ENCODE data around the gene HIVEP2. TPM values are rescaled to one million over a fixed set of nuclear protein-coding genes. Genes with fewer than 3 reads are reported as not detected.

Gene HIVEP2
- total RNA-seq, 2 experiments from 2014 or later = 48.4 to 48.6 TPM

DNA sequence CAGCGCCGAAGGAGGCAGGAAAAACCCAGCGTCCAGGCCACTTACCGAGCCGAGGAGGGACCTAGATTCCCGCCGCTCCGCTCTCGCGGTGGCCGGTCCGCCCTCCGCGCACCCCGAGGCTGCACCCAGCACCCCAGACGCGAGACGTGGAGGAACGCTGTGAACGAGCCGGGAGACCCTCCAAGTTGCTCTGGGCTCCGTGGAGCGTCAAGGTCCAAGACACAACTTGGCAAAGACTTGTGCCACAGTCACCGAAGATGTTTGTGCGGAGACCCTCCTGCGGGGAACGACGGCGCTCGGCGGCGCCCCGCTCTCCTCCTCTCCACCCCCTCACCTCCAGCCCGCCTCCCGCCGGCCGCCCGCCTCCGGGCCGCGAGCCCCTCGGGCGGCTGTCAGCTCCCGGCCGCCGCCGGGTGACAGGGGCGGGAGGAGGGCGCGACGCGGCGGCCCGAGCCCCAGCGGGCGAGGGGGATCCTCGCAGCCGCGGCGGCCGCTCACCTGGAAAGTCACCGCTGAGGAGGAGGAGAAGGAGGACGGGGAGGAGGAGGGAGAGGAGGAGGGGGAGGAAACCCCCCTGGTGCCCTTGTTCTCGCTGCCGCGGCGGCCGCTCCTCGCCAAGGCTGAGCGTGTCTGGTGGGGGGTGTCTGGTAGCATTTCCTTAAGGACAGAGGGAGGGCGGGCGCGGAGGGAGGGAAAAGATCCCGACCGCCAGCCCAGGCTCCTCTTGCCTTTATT lies 637 bp upstream of the HIVEP2 start:
- peak overlapping the region; percentile 96 for H3K4me3 Mint-ChIP-seq
- peaks cover 50% of the 10 kb centered on the region for H3K4me1 Mint-ChIP-seq (ENCODE audit: low read depth)
- ChIA-PET CTCF (interaction anchor here (0.6 to 1.9 kb wide), 6 partner anchors 10 to 125 kb away, joined by 3 to 5 read pairs (median 3); no protein-coding TSS in a partner anchor), POLR2A (interaction anchor here (0.6 to 11.2 kb wide), 20 partner anchors 11 to 375 kb away, joined by 3 to 382 read pairs (median 7); partner anchors contain the start of gene AIG1)
- Histone ChIP-seq H3K4me3 (ENCODE audit: low read length) (peak overlapping the region; percentile 94), H3K36me3 (ENCODE audit: insufficient read depth, low read length) (no peaks in the 10 kb centered on the region), H3K4me1 (ENCODE audit: insufficient read depth, low read length) (peaks cover 20% of the 10 kb centered on the region), H3K27me3 (ENCODE audit: control insufficient read depth in 1 of 2, insufficient read depth in 2 of 2, low read length in 2 of 2) (no peaks in the 10 kb centered on the region), H3K9me3 (ENCODE audit: control insufficient read depth in 1 of 2, insufficient read depth in 1 of 2, low read length in 2 of 2) (no peaks in the 10 kb centered on the region), H3K27ac (ENCODE audit: low read depth in 1 of 2, low read length in 2 of 2) (peak overlapping the region; percentile 98 to 100)
- peak overlapping the region; percentile 98 for H3K27ac Mint-ChIP-seq
- DNase-seq (peak; percentile 43 to 90 (median 61)), ATAC-seq (ENCODE audit: poor library complexity) (peak; percentile 3)
- H3K27me3 Mint-ChIP-seq = peaks cover 5% of the 10 kb centered on the region
- no peaks in the 10 kb centered on the region for H3K9me3 Mint-ChIP-seq
- intact Hi-C loops (cut with DNase I, micrococcal nuclease) = loop anchor here (2.0 to 5.0 kb wide), 6 partner anchors 17 to 548 kb away; partner anchors contain the start of gene AIG1 (in 1 of the 2)
- TF ChIP-seq, protein P1, sequence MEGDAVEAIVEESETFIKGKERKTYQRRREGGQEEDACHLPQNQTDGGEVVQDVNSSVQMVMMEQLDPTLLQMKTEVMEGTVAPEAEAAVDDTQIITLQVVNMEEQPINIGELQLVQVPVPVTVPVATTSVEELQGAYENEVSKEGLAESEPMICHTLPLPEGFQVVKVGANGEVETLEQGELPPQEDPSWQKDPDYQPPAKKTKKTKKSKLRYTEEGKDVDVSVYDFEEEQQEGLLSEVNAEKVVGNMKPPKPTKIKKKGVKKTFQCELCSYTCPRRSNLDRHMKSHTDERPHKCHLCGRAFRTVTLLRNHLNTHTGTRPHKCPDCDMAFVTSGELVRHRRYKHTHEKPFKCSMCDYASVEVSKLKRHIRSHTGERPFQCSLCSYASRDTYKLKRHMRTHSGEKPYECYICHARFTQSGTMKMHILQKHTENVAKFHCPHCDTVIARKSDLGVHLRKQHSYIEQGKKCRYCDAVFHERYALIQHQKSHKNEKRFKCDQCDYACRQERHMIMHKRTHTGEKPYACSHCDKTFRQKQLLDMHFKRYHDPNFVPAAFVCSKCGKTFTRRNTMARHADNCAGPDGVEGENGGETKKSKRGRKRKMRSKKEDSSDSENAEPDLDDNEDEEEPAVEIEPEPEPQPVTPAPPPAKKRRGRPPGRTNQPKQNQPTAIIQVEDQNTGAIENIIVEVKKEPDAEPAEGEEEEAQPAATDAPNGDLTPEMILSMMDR (IDR thresholded peaks at IDR 0.05) = no peak
- H3K36me3 Mint-ChIP-seq (ENCODE audit: low read depth) = peaks cover 32% of the 10 kb centered on the region

DNA sequence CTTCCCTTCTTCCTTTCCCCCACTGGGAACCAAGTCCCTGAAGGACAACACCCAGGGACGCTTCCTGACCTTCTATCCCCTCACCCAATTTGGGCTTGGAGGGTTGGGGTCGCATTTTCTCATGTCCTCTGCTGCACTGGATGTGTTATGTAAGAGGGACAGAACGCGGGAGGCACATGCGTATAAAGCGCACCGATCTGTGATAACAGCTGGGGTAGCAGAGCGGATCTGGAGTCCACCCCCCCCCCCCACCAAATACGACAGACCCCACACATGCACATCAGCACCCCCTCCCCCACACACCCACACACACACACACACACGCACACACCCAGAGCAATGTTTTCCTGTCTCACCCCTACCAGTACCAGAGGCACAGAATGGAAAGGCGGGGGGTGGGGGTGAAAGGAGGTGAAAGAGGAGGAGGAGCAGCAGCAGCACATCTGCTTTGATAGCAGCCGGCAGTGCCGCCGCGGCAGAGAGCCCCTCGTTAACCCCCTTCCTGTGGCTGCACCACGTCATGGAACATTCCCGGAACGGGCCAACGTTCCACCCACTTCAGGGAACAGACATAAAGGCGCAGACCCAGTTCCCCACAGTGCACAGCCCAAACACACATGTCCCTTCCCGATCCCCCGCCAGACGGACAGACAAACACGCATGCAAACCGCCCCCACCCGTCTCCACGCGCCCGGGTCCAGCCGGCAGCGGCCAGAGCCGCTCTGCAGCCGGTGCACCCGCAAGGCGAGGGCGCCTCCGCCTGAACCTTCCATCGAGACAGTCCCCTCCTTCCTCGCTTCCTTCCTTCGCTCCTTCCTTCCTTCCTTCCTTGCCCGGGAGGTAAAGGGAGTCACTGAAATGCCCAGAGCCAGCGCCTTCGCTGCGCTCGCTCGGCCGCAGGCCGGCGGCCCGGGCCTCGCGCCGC lies 590 bp downstream of the HIVEP2 start:
- CTCF ChIA-PET = interaction anchor here (1.2 to 1.7 kb wide), 3 partner anchors 27 to 154 kb away, joined by 3 to 7 read pairs (median 3); no protein-coding TSS in a partner anchor
- H3K4me1 Mint-ChIP-seq (ENCODE audit: low read depth) = peaks cover 60% of the 10 kb centered on the region
- intact Hi-C loops (cut with DNase I, micrococcal nuclease) = loop anchor here (1.0 to 5.0 kb wide), 11 partner anchors 16 to 547 kb away; partner anchors contain the start of gene AIG1 (in 1 of the 2)
- peak overlapping the region; percentile 98 for H3K27ac Mint-ChIP-seq
- Histone ChIP-seq H3K9me3 (ENCODE audit: control insufficient read depth in 1 of 2, insufficient read depth in 1 of 2, low read length in 2 of 2) (no peaks in the 10 kb centered on the region), H3K4me1 (ENCODE audit: insufficient read depth, low read length) (peaks cover 27% of the 10 kb centered on the region), H3K27ac (ENCODE audit: low read depth in 1 of 2, low read length in 2 of 2) (peak overlapping the region; percentile 96 to 100), H3K36me3 (ENCODE audit: insufficient read depth, low read length) (no peaks in the 10 kb centered on the region), H3K4me3 (ENCODE audit: low read length) (peak overlapping the region; percentile 94), H3K27me3 (ENCODE audit: control insufficient read depth in 1 of 2, insufficient read depth in 2 of 2, low read length in 2 of 2) (no peaks in the 10 kb centered on the region)
- POLR2A ChIA-PET = interaction anchor here (0.8 to 11.2 kb wide), 28 partner anchors 9 to 198 kb away, joined by 3 to 382 read pairs (median 7); partner anchors contain the start of gene AIG1
- H3K9me3 Mint-ChIP-seq = no peaks in the 10 kb centered on the region
- peaks cover 5% of the 10 kb centered on the region for H3K27me3 Mint-ChIP-seq
- ATAC-seq (ENCODE audit: poor library complexity) (peak; percentile 51), DNase-seq (peak; percentile 77 to 99 (median 89))
- H3K4me3 Mint-ChIP-seq = peak overlapping the region; percentile 99
- peaks cover 36% of the 10 kb centered on the region for H3K36me3 Mint-ChIP-seq (ENCODE audit: low read depth)
- TF ChIP-seq, protein P1 (IDR thresholded peaks at IDR 0.05) = no peak

DNA sequence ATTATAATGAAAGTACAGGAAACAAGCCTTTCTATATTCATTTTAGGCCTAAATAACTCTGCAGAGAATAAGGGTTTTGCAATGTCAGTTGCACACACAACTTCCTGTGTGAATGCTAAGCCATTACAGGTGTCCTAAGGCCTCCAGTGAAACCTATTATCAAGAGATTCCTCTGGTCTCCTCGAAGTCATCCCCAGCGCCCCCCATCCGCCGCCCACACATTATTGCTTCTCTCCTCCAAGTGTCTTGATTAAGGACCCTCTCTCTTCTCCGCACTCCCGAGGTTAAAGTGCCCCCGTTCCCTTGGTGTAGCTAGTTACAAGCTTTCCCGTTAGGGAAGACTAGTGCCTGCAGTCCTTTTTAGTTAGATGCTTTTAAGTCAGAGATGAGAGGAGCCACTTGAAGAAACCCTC lies 1.3 kb downstream of the HIVEP2 start:
- peaks cover 66% of the 10 kb centered on the region for H3K4me1 Mint-ChIP-seq (ENCODE audit: low read depth)
- H3K36me3 ChIP-seq (ENCODE audit: insufficient read depth, low read length) = no peaks in the 10 kb centered on the region
- ChIA-PET POLR2A (interaction anchor here (0.8 to 11.2 kb wide), 22 partner anchors 9 to 197 kb away, joined by 3 to 382 read pairs (median 6); no protein-coding TSS in a partner anchor), CTCF (interaction anchor here (0.9 to 1.7 kb wide), 9 partner anchors 11 to 250 kb away, joined by 3 to 7 read pairs (median 3); no protein-coding TSS in a partner anchor)
- TF ChIP-seq, protein P1 (IDR thresholded peaks at IDR 0.05) = no peak
- ATAC-seq (ENCODE audit: poor library complexity) (no peak), DNase-seq (peak in 12 of 14 experiments; percentile 14 to 81 (median 32))
- peak overlapping the region; percentile 99 for H3K4me3 Mint-ChIP-seq
- peaks cover 30% of the 10 kb centered on the region for H3K4me1 ChIP-seq (ENCODE audit: insufficient read depth, low read length)
- H3K27ac Mint-ChIP-seq = peak overlapping the region; percentile 98
- no peaks in the 10 kb centered on the region for H3K9me3 Mint-ChIP-seq
- peaks cover 37% of the 10 kb centered on the region for H3K36me3 Mint-ChIP-seq (ENCODE audit: low read depth)
- H3K27me3 Mint-ChIP-seq = peaks cover 5% of the 10 kb centered on the region
- H3K27me3 ChIP-seq (ENCODE audit: control insufficient read depth in 1 of 2, insufficient read depth in 2 of 2, low read length in 2 of 2) = no peaks in the 10 kb centered on the region
- H3K9me3 ChIP-seq (ENCODE audit: control insufficient read depth in 1 of 2, insufficient read depth in 1 of 2, low read length in 2 of 2) = no peaks in the 10 kb centered on the region
- peak overlapping the region; percentile 94 for H3K4me3 ChIP-seq (ENCODE audit: low read length)
- intact Hi-C loops (cut with DNase I, micrococcal nuclease) = loop anchor here (1.0 to 5.0 kb wide), 9 partner anchors 15 to 376 kb away; no protein-coding TSS in a partner anchor
- peak overlapping the region; percentile 96 to 100 for H3K27ac ChIP-seq (ENCODE audit: low read depth in 1 of 2, low read length in 2 of 2)
